NB4 (cell line): ENCODE results near the gene SPIRE2.

Source experiments
- MYC ChIP-seq: IDR thresholded peaks from 2 replicates; pipeline ENCODE4 v1.6.1; 2011; ENCODE audit warnings: low read depth, low read length
- POLR2A ChIP-seq: IDR thresholded peaks from 2 replicates; pipeline ENCODE4 v1.6.1; 2011; ENCODE audit warnings: mild to moderate bottlenecking; ENCODE audit not compliant: insufficient read length; ENCODE audit errors: extremely low read depth
- TF ChIP-seq, protein P1 (sequence below): IDR thresholded peaks from one replicate; pipeline ENCODE4 v1.5.1; 2012; ENCODE audit warnings: low read depth, low read length
- TF ChIP-seq, protein P2 (sequence below): IDR thresholded peaks from 2 replicates; pipeline ENCODE4 v1.6.1; 2011; ENCODE audit warnings: low read depth, low read length

DNA sequence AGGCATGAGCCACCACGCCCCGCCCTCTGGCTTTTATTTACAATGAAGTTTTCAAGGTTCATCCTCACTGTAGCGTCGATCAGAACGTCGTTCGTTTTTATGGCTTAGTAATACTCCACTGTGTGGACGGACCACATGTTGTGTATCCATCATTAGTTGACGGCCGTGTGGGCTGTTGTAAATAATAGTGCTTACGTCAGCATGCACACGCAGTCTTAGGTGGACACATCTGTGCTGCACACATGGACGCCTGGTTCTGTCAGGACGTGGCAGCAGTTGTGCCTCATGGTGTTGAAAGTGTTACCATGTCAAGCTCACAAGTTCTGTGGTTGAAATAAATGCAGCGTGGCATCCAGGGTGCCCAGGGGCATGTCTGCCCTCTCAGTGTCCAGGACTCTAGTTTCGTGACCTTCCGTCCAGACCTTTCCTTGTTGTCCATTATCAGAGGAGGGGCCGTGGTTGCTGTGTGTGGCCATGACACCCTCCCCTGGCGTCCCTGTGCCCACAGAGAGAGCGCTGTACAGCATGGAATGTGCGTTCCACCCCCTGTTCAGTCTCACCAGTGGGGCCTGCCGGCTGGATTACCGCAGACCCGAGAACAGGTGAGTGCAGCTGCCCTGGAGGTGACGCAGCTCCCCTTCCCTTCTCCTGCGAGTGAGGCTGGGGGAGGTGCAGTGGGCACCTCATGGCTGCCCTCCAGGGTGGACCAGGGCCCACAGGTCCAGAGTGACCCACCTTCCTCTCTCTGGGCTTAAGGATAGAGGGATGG, 67.4 kb downstream of the SPIRE2 start:
- TF ChIP-seq, protein P1, sequence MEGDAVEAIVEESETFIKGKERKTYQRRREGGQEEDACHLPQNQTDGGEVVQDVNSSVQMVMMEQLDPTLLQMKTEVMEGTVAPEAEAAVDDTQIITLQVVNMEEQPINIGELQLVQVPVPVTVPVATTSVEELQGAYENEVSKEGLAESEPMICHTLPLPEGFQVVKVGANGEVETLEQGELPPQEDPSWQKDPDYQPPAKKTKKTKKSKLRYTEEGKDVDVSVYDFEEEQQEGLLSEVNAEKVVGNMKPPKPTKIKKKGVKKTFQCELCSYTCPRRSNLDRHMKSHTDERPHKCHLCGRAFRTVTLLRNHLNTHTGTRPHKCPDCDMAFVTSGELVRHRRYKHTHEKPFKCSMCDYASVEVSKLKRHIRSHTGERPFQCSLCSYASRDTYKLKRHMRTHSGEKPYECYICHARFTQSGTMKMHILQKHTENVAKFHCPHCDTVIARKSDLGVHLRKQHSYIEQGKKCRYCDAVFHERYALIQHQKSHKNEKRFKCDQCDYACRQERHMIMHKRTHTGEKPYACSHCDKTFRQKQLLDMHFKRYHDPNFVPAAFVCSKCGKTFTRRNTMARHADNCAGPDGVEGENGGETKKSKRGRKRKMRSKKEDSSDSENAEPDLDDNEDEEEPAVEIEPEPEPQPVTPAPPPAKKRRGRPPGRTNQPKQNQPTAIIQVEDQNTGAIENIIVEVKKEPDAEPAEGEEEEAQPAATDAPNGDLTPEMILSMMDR, result no peak
- no peak for TF ChIP-seq POLR2A
- no peak for TF ChIP-seq MYC
- TF ChIP-seq, protein P2, sequence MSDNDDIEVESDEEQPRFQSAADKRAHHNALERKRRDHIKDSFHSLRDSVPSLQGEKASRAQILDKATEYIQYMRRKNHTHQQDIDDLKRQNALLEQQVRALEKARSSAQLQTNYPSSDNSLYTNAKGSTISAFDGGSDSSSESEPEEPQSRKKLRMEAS, result no peak
